Spleen (tissue), 7 donors: Measurements from ENCODE around the gene PHC2.

ENCODE experiments used
- CTCF ChIP-seq, 11 experiments: fragments of 200-600 bp in 7 of 11; fragments of 450-650 bp in 4 of 11; sonication (generic) in 4 of 11; IDR thresholded peaks in 8 of 11; conservative IDR thresholded peaks in 3 of 11; 1 replicate in 7 of 11; 2 replicates in 4 of 11; pipeline versions ENCODE4 v1.4.0 to v1.8.0; 2016 to 2021; ENCODE audit warnings: antibody characterized with exemption in 11 of 11, inconsistent platforms in 4 of 11, mild to moderate bottlenecking in 1 of 11
- POLR2A ChIP-seq, 3 donors: fragments of 450-650 bp; IDR thresholded peaks; one replicate each; pipeline ENCODE4 v1.5.1; 2017; ENCODE audit warnings: antibody characterized with exemption in 3 of 3, mild to moderate bottlenecking in 1 of 3
- POLR2AphosphoS5 ChIP-seq, 3 donors: sonication (generic); formaldehyde crosslinking; IDR thresholded peaks; one replicate each; pipeline ENCODE4 v1.5.1; 2017; ENCODE audit warnings: antibody characterized with exemption in 3 of 3
- donor health status: DM: no; HTN: no; CAD: no; lungs with moderate emphysema.
- donor health status: DM: no; HTN: no; CAD: no.
- donor health status: DM: no; HTN: no; CAD: no.

- TF ChIP-seq CTCF (IDR thresholded peaks at IDR 0.05 in 8 of 11, conservative IDR thresholded peaks at IDR 0.05 in 3 of 11) (no peak), POLR2A (IDR thresholded peaks at IDR 0.05) (no peak), POLR2AphosphoS5 (IDR thresholded peaks at IDR 0.05) (no peak)
Measured at GRCh38 chr1:33379631-33380354, 51.1 kb downstream of the PHC2 start.
